Right lung (tissue), 10 donors: Measurements from ENCODE around the gene ADGRE2. TPM values are rescaled to one million over a fixed set of nuclear protein-coding genes. Genes with fewer than 3 reads are reported as not detected.
"Not testable (repeated sequence)": the region's sequence is repeated elsewhere in the genome, so short reads cannot be mapped to it uniquely, and the experiment has no call there.

Source experiments
- DNase-seq, 2 donors: peaks; one replicate each; pipeline ENCODE4 v3.0.0-alpha.2; 2013
- long read RNA-seq, 8 donors: transcript quantifications; one replicate each; lab custom pipeline, GENCODE V29; 2026
- polyA plus RNA-seq, 5 donors: library from polyadenylated mRNA; unstranded; fragments of 120-200 nt; gene quantifications; one replicate each; pipeline versions ENCODE4 v1.2.1 to v1.2.3, GENCODE V29; 2013; ENCODE audit warnings: inconsistent platforms in 1 of 5, low replicate concordance in 1 of 5; ENCODE audit not compliant: insufficient read length in 5 of 5, insufficient read depth in 1 of 5

Gene ADGRE2
- under 1 TPM; 0.35 to 0.96 (median 0.63) TPM for polyA plus RNA-seq
- long read RNA-seq, donor 1, result 0 reads
- long read RNA-seq, donor 2, result 0 reads
- long read RNA-seq, donor 3, result 0 reads
- long read RNA-seq, donor 4, result 0 reads
- long read RNA-seq, donor 5, result 0 reads
- long read RNA-seq, donor 6, partial matches to known transcripts, result 0 of 1 reads
- long read RNA-seq, donor 6, other reads (novel, unspliced or antisense), result 0 of 1 reads
- long read RNA-seq, donor 7, result 0 reads
- long read RNA-seq, donor 8, result 0 reads

GRCh38 chr19:14778110-14778845 is at the start of gene ADGRE2:
Gene ADGRE2 (minus strand): TSS chr19:14778560. CDS start chr19:14776756, 1,804 bp downstream.
- DNase-seq, result not testable (repeated sequence)

- DNase-seq, result no peak
Observed at GRCh38 chr19:14826006-14826405, 47.6 kb upstream of the ADGRE2 start.

- no peak for DNase-seq
Observed at GRCh38 chr19:14821937-14822336, 43.6 kb upstream of the ADGRE2 start.

GRCh38 chr19:14818588-14818987 is 40.2 kb upstream of the ADGRE2 start:
- DNase-seq, result no peak

GRCh38 chr19:14817052-14817451 is 38.7 kb upstream of the ADGRE2 start:
- DNase-seq, result no peak

- no peak for DNase-seq
Observed at GRCh38 chr19:14814982-14815652, 36.8 kb upstream of the ADGRE2 start.

GRCh38 chr19:14809272-14810057 is 31.1 kb upstream of the ADGRE2 start:
- DNase-seq, result no peak

- no peak for DNase-seq
Observed at GRCh38 chr19:14804765-14805164, 26.4 kb upstream of the ADGRE2 start.

GRCh38 chr19:14798760-14799159 is 20.4 kb upstream of the ADGRE2 start:
- no peak for DNase-seq

- DNase-seq, result no peak
Observed at GRCh38 chr19:14796021-14796420, 17.7 kb upstream of the ADGRE2 start.

GRCh38 chr19:14795078-14795721 is 16.8 kb upstream of the ADGRE2 start:
- no peak for DNase-seq

- not testable (repeated sequence) for DNase-seq
Observed at GRCh38 chr19:14792250-14792649, 13.9 kb upstream of the ADGRE2 start.

GRCh38 chr19:14786421-14786851 is 8.1 kb upstream of the ADGRE2 start:
- no peak for DNase-seq

GRCh38 chr19:14785102-14785793 is 6.9 kb upstream of the ADGRE2 start:
- DNase-seq, result not testable (repeated sequence)

- not testable (repeated sequence) for DNase-seq
Observed at GRCh38 chr19:14784730-14785101, 6.4 kb upstream of the ADGRE2 start.

- not testable (repeated sequence) for DNase-seq
Observed at GRCh38 chr19:14783410-14783998, 5.1 kb upstream of the ADGRE2 start.

- no peak for DNase-seq
Observed at GRCh38 chr19:14782626-14783409, 4.5 kb upstream of the ADGRE2 start.

- DNase-seq, result not testable (repeated sequence)
Observed at GRCh38 chr19:14781713-14782536, 3.6 kb upstream of the ADGRE2 start.
